Suprapubic skin (tissue), 4 donors: Measurements from ENCODE around the gene NGLY1.

Source experiments
- POLR2A ChIP-seq, 2 donors: fragments of 450-650 bp; IDR thresholded peaks; one replicate each; pipeline ENCODE4 v1.6.1; 2017; ENCODE audit warnings: antibody characterized with exemption in 2 of 2, mild to moderate bottlenecking in 2 of 2, moderate library complexity in 2 of 2
- POLR2AphosphoS5 ChIP-seq, 3 donors: sonication (generic); formaldehyde crosslinking; IDR thresholded peaks; one replicate each; pipeline ENCODE4 v1.6.1; 2017; ENCODE audit warnings: antibody characterized with exemption in 3 of 3
- TF ChIP-seq, protein P1 (sequence below), 2 donors: fragments of 200-600 bp in 1 of 2; fragments of 450-650 bp in 1 of 2; sonication (generic) in 1 of 2; IDR thresholded peaks; one replicate each; pipeline ENCODE4 v1.5.1; 2016 to 2019; ENCODE audit warnings: antibody characterized with exemption in 2 of 2, mild to moderate bottlenecking in 1 of 2, moderate library complexity in 1 of 2

DNA sequence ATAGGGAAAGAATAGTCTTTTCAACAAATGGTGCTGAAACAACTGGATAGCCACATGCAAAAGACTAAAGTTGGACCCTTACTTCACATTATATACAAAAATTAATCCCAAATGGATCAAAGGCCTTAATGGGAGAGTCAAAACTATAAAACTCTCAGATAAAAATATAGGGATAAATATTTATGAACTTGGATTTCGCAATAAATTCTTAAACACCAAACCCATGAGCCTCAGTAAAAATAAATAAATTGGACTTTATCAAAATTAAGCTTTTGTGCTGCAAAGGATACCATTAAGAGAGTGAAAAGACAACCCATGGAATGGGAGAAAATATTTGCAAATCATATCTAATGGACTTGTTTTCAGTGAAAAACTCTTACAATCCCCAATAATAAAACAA, 99.8 kb downstream of the NGLY1 start:
- TF ChIP-seq, protein P1, sequence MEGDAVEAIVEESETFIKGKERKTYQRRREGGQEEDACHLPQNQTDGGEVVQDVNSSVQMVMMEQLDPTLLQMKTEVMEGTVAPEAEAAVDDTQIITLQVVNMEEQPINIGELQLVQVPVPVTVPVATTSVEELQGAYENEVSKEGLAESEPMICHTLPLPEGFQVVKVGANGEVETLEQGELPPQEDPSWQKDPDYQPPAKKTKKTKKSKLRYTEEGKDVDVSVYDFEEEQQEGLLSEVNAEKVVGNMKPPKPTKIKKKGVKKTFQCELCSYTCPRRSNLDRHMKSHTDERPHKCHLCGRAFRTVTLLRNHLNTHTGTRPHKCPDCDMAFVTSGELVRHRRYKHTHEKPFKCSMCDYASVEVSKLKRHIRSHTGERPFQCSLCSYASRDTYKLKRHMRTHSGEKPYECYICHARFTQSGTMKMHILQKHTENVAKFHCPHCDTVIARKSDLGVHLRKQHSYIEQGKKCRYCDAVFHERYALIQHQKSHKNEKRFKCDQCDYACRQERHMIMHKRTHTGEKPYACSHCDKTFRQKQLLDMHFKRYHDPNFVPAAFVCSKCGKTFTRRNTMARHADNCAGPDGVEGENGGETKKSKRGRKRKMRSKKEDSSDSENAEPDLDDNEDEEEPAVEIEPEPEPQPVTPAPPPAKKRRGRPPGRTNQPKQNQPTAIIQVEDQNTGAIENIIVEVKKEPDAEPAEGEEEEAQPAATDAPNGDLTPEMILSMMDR (IDR thresholded peaks at IDR 0.05) = no peak
- TF ChIP-seq POLR2A (IDR thresholded peaks at IDR 0.05) (no peak), POLR2AphosphoS5 (IDR thresholded peaks at IDR 0.05) (no peak)
